Cardiac muscle cell (in vitro differentiated cells and primary cell): ENCODE data around the gene MPL. TPM values are rescaled to one million over a fixed set of nuclear protein-coding genes. Genes with fewer than 3 reads are reported as not detected.
A peak's percentile ranks its signal among the peaks of the same experiment; 100 is the strongest.

Source experiments
- DNase-seq, 2 donors: peaks; one replicate each; pipeline versions ENCODE4 v3.0.0 to v3.0.0-alpha.2; 2010 to 2017; ENCODE audit warnings: low read depth in 1 of 2, low spot score in 1 of 2
- H3K27ac ChIP-seq: fragments of 200-600 bp; sonication (generic); 2 replicates; pipeline ENCODE4 v1.5.1; 2016
- H3K27me3 ChIP-seq: fragments of 200-600 bp; sonication (generic); 2 replicates; pipeline ENCODE4 v1.6.0; 2016; ENCODE audit warnings: control low read depth
- H3K36me3 ChIP-seq: fragments of 200-600 bp; sonication (generic); 2 replicates; pipeline ENCODE4 v1.5.1; 2016; ENCODE audit warnings: control low read depth
- H3K4me1 ChIP-seq: fragments of 200-600 bp; sonication (generic); 2 replicates; pipeline ENCODE4 v1.8.1; 2017; ENCODE audit warnings: low read depth, mild to moderate bottlenecking, mixed run types
- H3K4me3 ChIP-seq: fragments of 200-600 bp; sonication (generic); 2 replicates; pipeline ENCODE4 v1.5.1; 2016; ENCODE audit warnings: mild to moderate bottlenecking
- H3K9me3 ChIP-seq: fragments of 200-600 bp; sonication (generic); 2 replicates; pipeline ENCODE4 v1.5.1; 2017; ENCODE audit warnings: low read depth, mild to moderate bottlenecking, control low read depth
- CTCF ChIP-seq: IDR thresholded peaks from 2 replicates; pipeline ENCODE4 v1.5.1; 2012; ENCODE audit warnings: low read depth, mild to moderate bottlenecking, low read length
- polyA plus RNA-seq: library from polyadenylated mRNA; unstranded; fragments of >200 nt; fragmentation: Nextera tagmentation; extraction: Ambion mirVana; gene quantifications from 2 replicates; pipeline ENCODE4 v1.2.1, GENCODE V29; 2016
- total RNA-seq: library from RNA; depleted of rRNA; stranded (reverse); fragments of >200 nt; gene quantifications from 2 replicates; pipeline ENCODE4 v1.2.3, GENCODE V29; 2016

MPL gene
- total and polyA plus RNA-seq, 2 experiments from 2014 or later = not detected

GRCh38 chr1:43377831-43378230 is 40.2 kb downstream of the MPL start:
- no peak for TF ChIP-seq CTCF
- Histone ChIP-seq H3K4me1 (no peaks in the 10 kb centered on the region), H3K27ac (no peak overlapping the region), H3K4me3 (no peak overlapping the region), H3K36me3 (peaks cover 3% of the 10 kb centered on the region), H3K9me3 (no peaks in the 10 kb centered on the region), H3K27me3 (no peaks in the 10 kb centered on the region)
- DNase-seq = no peak

GRCh38 chr1:43379476-43379875 is 41.9 kb downstream of the MPL start:
- no peak overlapping the region for H3K4me3 ChIP-seq
- no peak for TF ChIP-seq CTCF
- no peak overlapping the region for H3K27ac ChIP-seq
- peaks cover 20% of the 10 kb centered on the region for H3K36me3 ChIP-seq
- no peaks in the 10 kb centered on the region for H3K4me1 ChIP-seq
- H3K27me3 ChIP-seq = no peaks in the 10 kb centered on the region
- no peaks in the 10 kb centered on the region for H3K9me3 ChIP-seq
- DNase-seq = no peak

- Histone ChIP-seq H3K27ac (no peak overlapping the region), H3K4me1 (no peaks in the 10 kb centered on the region), H3K27me3 (no peaks in the 10 kb centered on the region), H3K4me3 (no peak overlapping the region), H3K36me3 (peaks cover 41% of the 10 kb centered on the region), H3K9me3 (no peaks in the 10 kb centered on the region)
- no peak for DNase-seq
- no peak for TF ChIP-seq CTCF
These were observed 44.0 kb downstream of the MPL start for GRCh38 chr1:43381612-43382011.

- H3K27me3 ChIP-seq = no peaks in the 10 kb centered on the region
- H3K4me3 ChIP-seq = no peak overlapping the region
- no peak for TF ChIP-seq CTCF
- peaks cover 47% of the 10 kb centered on the region for H3K36me3 ChIP-seq
- H3K4me1 ChIP-seq = no peaks in the 10 kb centered on the region
- peak in 1 of 2 donors; percentile 66 for DNase-seq
- no peaks in the 10 kb centered on the region for H3K9me3 ChIP-seq
- no peak overlapping the region for H3K27ac ChIP-seq
These were observed 44.6 kb downstream of the MPL start for GRCh38 chr1:43382027-43382779.

GRCh38 chr1:43383449-43383848 is 45.8 kb downstream of the MPL start:
- peaks cover 49% of the 10 kb centered on the region for H3K36me3 ChIP-seq
- no peak for TF ChIP-seq CTCF
- no peak for DNase-seq

More at GRCh38 chr1:43383449-43383848, 45.8 kb downstream of the MPL start:
- H3K4me3 ChIP-seq = no peak overlapping the region
- H3K27ac ChIP-seq = no peak overlapping the region
- H3K4me1 ChIP-seq = no peaks in the 10 kb centered on the region
- no peaks in the 10 kb centered on the region for H3K27me3 ChIP-seq
- H3K9me3 ChIP-seq = no peaks in the 10 kb centered on the region
